Smooth muscle cell (in vitro differentiated cells): ENCODE data around the gene EML1. TPM values are rescaled to one million over a fixed set of nuclear protein-coding genes. Genes with fewer than 3 reads are reported as not detected.

Source experiments
- DNase-seq: peaks from one replicate; lab custom pipeline; 2025; ENCODE audit not compliant: unreplicated experiment; lab: John Stamatoyannopoulos, UW
- H2AFZ ChIP-seq: fragments of 200-600 bp; sonication (generic); 2 replicates; pipeline ENCODE4 v1.6.0; 2016; ENCODE audit warnings: antibody characterized with exemption, low read depth, mild to moderate bottlenecking
- H3F3A ChIP-seq: fragments of 200-600 bp; sonication (generic); 2 replicates; pipeline ENCODE4 v1.6.0; 2017; ENCODE audit warnings: antibody characterized with exemption, low read depth
- H3K27ac ChIP-seq: fragments of 200-600 bp; sonication (generic); 2 replicates; pipeline ENCODE4 v1.5.1; 2016; ENCODE audit warnings: low read depth, mild to moderate bottlenecking
- H3K27me3 ChIP-seq: fragments of 200-600 bp; sonication (generic); 2 replicates; pipeline ENCODE4 v1.6.1; 2016; ENCODE audit warnings: low read depth, mild to moderate bottlenecking
- H3K36me3 ChIP-seq: fragments of 200-600 bp; sonication (generic); 2 replicates; pipeline ENCODE4 v1.5.1; 2016; ENCODE audit warnings: low read depth
- H3K4me1 ChIP-seq: fragments of 200-600 bp; sonication (generic); 2 replicates; pipeline ENCODE4 v1.5.1; 2016; ENCODE audit warnings: low read depth
- H3K4me2 ChIP-seq: fragments of 200-600 bp; sonication (generic); 2 replicates; pipeline ENCODE4 v1.6.0; 2016; ENCODE audit warnings: mild to moderate bottlenecking
- H3K4me3 ChIP-seq: fragments of 200-600 bp; sonication (generic); 2 replicates; pipeline ENCODE4 v1.5.1; 2016; ENCODE audit warnings: mild to moderate bottlenecking
- H3K79me2 ChIP-seq: fragments of 200-600 bp; sonication (generic); 2 replicates; pipeline ENCODE4 v1.6.0; 2016; ENCODE audit warnings: low read depth, mild to moderate bottlenecking
- H3K9ac ChIP-seq: fragments of 200-600 bp; sonication (generic); 2 replicates; pipeline ENCODE4 v1.6.0; 2016; ENCODE audit warnings: low read depth
- H3K9me3 ChIP-seq: fragments of 200-600 bp; sonication (generic); replicated peaks from 2 replicates; pipeline ENCODE4 v1.5.1; 2016; ENCODE audit warnings: low read depth
- H4K20me1 ChIP-seq: fragments of 200-600 bp; sonication (generic); 2 replicates; pipeline ENCODE4 v1.6.0; 2016; ENCODE audit warnings: low read depth
- CTCF ChIP-seq: fragments of 200-600 bp; sonication (generic); IDR thresholded peaks from 2 replicates; pipeline ENCODE4 v1.5.1; 2017; ENCODE audit warnings: borderline replicate concordance, mild to moderate bottlenecking, antibody characterized with exemption; ENCODE audit not compliant: insufficient read depth, poor library complexity, severe bottlenecking
- WGBS: methylation state at CpG from one replicate; pipeline ENCODE4 v1.1.7; 2016; ENCODE audit warnings: low lambda C conversion rate; 5-methylcytosine and 5-hydroxymethylcytosine counted together
- polyA plus RNA-seq: library from polyadenylated mRNA; unstranded; fragments of >200 nt; fragmentation: Nextera tagmentation; extraction: Ambion mirVana; gene quantifications from 2 replicates; pipeline ENCODE4 v1.2.1, GENCODE V29; 2016
- total RNA-seq: library from RNA; depleted of rRNA; stranded (reverse); fragments of >200 nt; gene quantifications from 2 replicates; pipeline ENCODE4 v1.2.3, GENCODE V29; 2014

EML1 gene
- total and polyA plus RNA-seq, 2 experiments from 2014 or later: 13.0 to 31.2 TPM

GRCh38 chr14:99807413-99808153 is 14.4 kb downstream of the EML1 start:
- no peak for DNase-seq
- H3K4me2 ChIP-seq: peak overlapping the region; percentile 71
- no peak for TF ChIP-seq CTCF
- WGBS: 37% methylated on average over 10 of the region's 10 CpGs
- peaks cover 13% of the 10 kb centered on the region for H3F3A ChIP-seq
- H3K79me2 ChIP-seq: peaks cover 3% of the 10 kb centered on the region
- peaks cover 98% of the 10 kb centered on the region for H4K20me1 ChIP-seq
- H3K4me1 ChIP-seq: peaks cover 41% of the 10 kb centered on the region
- peak overlapping the region; percentile 19 for H3K9ac ChIP-seq
- H3K36me3 ChIP-seq: no peaks in the 10 kb centered on the region
- H3K9me3 ChIP-seq: no peaks in the 10 kb centered on the region
- no peaks in the 10 kb centered on the region for H3K27me3 ChIP-seq
- H2AFZ ChIP-seq: no peak overlapping the region
- H3K4me3 ChIP-seq: no peak overlapping the region
- peak overlapping the region; percentile 68 for H3K27ac ChIP-seq

GRCh38 chr14:99808154-99808505 is 14.9 kb downstream of the EML1 start:
- peaks cover 3% of the 10 kb centered on the region for H3K79me2 ChIP-seq
- peak overlapping the region; percentile 68 for H3K27ac ChIP-seq
- H3K9ac ChIP-seq: peak overlapping the region; percentile 19
- H3F3A ChIP-seq: peaks cover 13% of the 10 kb centered on the region
- H3K9me3 ChIP-seq: no peaks in the 10 kb centered on the region
- peaks cover 42% of the 10 kb centered on the region for H3K4me1 ChIP-seq
- no peaks in the 10 kb centered on the region for H3K36me3 ChIP-seq
- H3K4me2 ChIP-seq: peak overlapping the region; percentile 71
- H2AFZ ChIP-seq: no peak overlapping the region
- no peak overlapping the region for H3K4me3 ChIP-seq
- TF ChIP-seq CTCF: no peak
- peaks cover 98% of the 10 kb centered on the region for H4K20me1 ChIP-seq
- whole genome bisulfite sequencing: 41% methylated on average over 5 of the region's 5 CpGs
- no peak for DNase-seq
- H3K27me3 ChIP-seq: no peaks in the 10 kb centered on the region

- Histone ChIP-seq H3K4me2 (peak overlapping the region; percentile 71), H3K79me2 (peaks cover 3% of the 10 kb centered on the region), H2AFZ (no peak overlapping the region), H3F3A (peaks cover 13% of the 10 kb centered on the region), H3K36me3 (no peaks in the 10 kb centered on the region), H3K27me3 (no peaks in the 10 kb centered on the region), H3K9ac (peak overlapping the region; percentile 19), H3K4me1 (peaks cover 39% of the 10 kb centered on the region), H3K9me3 (no peaks in the 10 kb centered on the region), H3K27ac (peak overlapping the region; percentile 68), H4K20me1 (peaks cover 98% of the 10 kb centered on the region), H3K4me3 (no peak overlapping the region)
- TF ChIP-seq CTCF: peak; percentile 6
- 48% methylated on average over 3 of the region's 3 CpGs for WGBS
- no peak for DNase-seq
Measured at GRCh38 chr14:99808515-99808914, 15.3 kb downstream of the EML1 start.

GRCh38 chr14:99809360-99809759 is 16.1 kb downstream of the EML1 start:
- Histone ChIP-seq H3K79me2 (no peaks in the 10 kb centered on the region), H3K36me3 (no peaks in the 10 kb centered on the region), H3K9ac (no peak overlapping the region), H3K4me3 (no peak overlapping the region), H3F3A (peaks cover 13% of the 10 kb centered on the region), H2AFZ (no peak overlapping the region), H3K4me2 (peak overlapping the region; percentile 71), H3K4me1 (peaks cover 31% of the 10 kb centered on the region), H3K27me3 (no peaks in the 10 kb centered on the region), H3K9me3 (no peaks in the 10 kb centered on the region), H4K20me1 (peaks cover 98% of the 10 kb centered on the region), H3K27ac (peak overlapping the region; percentile 68)
- DNase-seq: peak; percentile 61
- 18% methylated on average over 9 of the region's 9 CpGs for WGBS
- TF ChIP-seq CTCF: no peak
